ENCODE results near the gene ISG20L2. TPM values are rescaled to one million over a fixed set of nuclear protein-coding genes. Genes with fewer than 3 reads are reported as not detected.
A peak's percentile ranks its signal among the peaks of the same experiment; 100 is the strongest.

ISG20L2 gene
- total RNA-seq, 1 experiment from 2014 or later, result 9.6 TPM

GRCh38 chr1:156698995-156699394 is 29.6 kb downstream of the ISG20L2 start:
- DNase-seq (ENCODE audit: low read depth), result no peak
- in situ Hi-C loops (cut with HindIII; ENCODE audit: low pct_unique_long_range_greater_than_20kb, low sequenced_read_pairs), result no loop called here

GRCh38 chr1:156697481-156697880 is 31.1 kb downstream of the ISG20L2 start:
- DNase-seq (ENCODE audit: low read depth), result peak; percentile 57
- in situ Hi-C loops (cut with HindIII; ENCODE audit: low pct_unique_long_range_greater_than_20kb, low sequenced_read_pairs), result no loop called here

DNA sequence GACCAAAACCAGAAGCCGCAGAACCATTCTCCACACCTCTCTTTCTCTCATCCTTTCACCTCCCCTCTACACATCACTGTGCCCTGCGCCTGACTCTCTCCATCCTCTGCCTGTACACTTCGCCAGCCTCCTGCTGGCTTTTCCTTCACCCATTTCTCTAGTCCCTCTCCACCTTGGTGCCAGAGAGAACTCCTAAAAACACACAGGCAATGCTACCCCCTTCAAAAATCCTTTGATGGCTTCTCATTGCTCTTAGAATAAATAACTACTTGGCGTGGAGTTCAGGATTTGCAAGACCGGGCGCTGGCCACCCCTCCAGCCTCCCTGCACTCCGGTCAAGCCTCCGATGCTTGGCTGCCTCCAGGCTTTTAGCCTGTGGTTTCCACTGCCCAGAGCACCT is 31.8 kb downstream of the ISG20L2 start:
- DNase-seq (ENCODE audit: low read depth), result no peak
- in situ Hi-C loops (cut with HindIII; ENCODE audit: low pct_unique_long_range_greater_than_20kb, low sequenced_read_pairs), result no loop called here

DNA sequence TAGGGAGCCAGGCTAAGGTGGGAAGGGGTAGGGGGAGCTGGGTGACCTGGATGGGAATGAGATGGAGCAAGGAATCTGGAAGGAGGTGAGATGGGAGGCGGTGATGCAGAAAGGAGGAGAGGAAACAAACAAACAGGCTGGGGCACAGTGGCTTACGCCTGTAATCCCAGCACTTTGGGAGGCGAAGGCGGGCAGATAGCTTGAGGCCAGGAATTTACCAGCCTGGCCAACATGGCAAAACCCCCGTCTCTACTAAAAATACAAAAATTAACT is 33.9 kb downstream of the ISG20L2 start:
- in situ Hi-C loops (cut with HindIII; ENCODE audit: low pct_unique_long_range_greater_than_20kb, low sequenced_read_pairs), result no loop called here
- DNase-seq (ENCODE audit: low read depth), result no peak

DNA sequence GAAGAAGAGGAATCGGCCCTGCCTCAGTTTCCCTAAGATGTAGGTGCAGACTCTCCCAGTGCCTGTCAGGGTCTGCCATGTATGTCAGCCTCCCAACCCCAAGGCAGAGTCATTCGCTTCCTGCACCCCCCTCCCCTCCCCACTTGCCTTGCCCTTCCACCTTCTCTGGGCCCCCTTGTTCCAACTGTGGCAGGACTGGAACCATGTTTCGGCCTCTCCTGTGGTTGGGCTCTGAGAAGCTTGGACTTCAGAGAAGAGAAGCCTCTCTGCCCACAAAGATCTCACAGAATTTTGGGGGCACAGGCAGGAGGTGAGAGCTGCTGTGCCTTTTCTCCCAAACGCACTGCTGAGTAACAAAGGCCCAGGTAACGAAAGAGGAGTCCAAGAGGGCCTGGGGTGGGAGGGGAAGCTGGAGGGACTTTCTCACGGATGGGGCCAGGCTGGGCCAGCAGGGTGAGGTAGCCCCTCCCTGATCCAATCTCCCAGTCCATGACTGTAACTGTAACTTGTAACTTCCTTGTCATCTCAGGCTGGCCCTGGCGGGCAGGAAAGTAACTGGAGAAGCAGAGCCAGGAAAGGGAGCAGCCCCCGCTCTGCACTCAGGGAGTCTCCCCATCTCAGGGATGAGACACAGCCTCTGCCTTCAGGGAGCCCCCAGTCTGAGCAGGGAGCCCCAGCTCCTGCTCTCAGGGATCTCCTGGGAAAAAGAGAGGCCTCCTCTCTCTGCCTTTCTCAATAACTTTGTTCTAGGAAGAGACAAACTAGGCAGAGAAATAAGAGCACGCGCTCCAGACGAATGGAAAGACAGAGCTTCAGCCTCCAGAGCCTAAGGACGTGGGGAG is 34.5 kb downstream of the ISG20L2 start:
- in situ Hi-C loops (cut with HindIII; ENCODE audit: low pct_unique_long_range_greater_than_20kb, low sequenced_read_pairs), result no loop called here
- peak; percentile 45 for DNase-seq (ENCODE audit: low read depth)

- peak; percentile 41 for DNase-seq (ENCODE audit: low read depth)
- in situ Hi-C loops (cut with HindIII; ENCODE audit: low pct_unique_long_range_greater_than_20kb, low sequenced_read_pairs), result no loop called here
Observed at GRCh38 chr1:156692925-156693847, 35.4 kb downstream of the ISG20L2 start.

- in situ Hi-C loops (cut with HindIII; ENCODE audit: low pct_unique_long_range_greater_than_20kb, low sequenced_read_pairs), result no loop called here
- DNase-seq (ENCODE audit: low read depth), result no peak
Observed at GRCh38 chr1:156692441-156692924, 36.1 kb downstream of the ISG20L2 start.

DNA sequence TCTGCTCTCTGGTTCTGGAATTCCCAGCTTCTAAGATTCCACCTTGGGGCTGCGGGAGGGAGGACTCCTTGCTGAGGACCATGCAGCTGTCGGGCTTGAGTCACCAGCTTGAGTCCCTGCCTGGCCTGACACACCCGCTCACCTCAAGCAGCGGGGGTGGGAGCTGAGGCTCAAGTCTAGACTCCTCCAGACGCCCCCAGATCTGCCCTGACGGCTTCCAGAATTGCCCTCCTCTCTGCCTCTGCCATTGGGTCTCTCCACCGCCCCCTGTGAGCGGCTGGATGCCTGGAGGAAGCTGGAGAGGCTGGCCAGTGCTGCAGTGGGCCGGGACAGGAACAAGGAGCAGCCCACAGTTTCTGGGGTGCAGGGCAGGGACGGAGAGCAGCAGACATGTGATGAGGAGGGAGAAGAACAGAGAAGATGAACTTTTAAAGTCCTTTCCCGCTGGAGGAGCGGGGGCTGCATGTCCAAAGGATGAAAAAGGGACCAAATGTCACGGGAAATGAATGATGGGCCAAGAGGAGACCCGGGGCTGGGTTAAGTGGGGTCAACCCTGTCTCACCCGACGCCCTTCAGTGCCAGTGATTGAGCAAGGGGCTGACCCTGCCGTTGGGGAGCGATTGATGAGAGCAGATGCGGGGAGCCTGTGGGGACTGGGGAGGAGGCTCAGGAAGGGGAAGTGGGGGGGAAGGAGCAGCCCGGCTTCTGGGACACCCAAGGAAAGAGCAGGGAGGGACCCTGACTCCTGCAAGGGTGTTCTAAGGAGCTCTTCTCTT is 36.7 kb downstream of the ISG20L2 start:
- DNase-seq (ENCODE audit: low read depth), result peak; percentile 34
- in situ Hi-C loops (cut with HindIII; ENCODE audit: low pct_unique_long_range_greater_than_20kb, low sequenced_read_pairs), result no loop called here

GRCh38 chr1:156691191-156691590 is 37.4 kb downstream of the ISG20L2 start:
- in situ Hi-C loops (cut with HindIII; ENCODE audit: low pct_unique_long_range_greater_than_20kb, low sequenced_read_pairs), result no loop called here
- no peak for DNase-seq (ENCODE audit: low read depth)

DNA sequence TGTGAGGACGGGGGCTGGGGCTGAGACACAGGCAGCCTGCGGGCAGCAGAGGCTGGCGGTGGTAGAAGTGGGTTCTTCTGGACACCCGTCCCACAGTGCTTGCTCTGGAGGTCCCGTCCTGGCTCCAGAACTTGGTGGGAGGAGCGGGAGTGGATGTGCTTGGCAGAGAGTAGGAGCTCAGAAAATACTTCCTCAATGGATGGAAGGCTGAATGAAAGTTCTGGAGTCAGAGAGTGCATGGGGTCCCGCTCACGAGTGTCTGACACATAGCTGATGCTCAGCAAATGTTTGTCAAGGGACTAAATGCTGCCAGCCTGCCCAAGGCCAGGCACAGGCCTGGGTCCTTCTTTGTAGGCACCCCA is 37.9 kb downstream of the ISG20L2 start:
- in situ Hi-C loops (cut with HindIII; ENCODE audit: low pct_unique_long_range_greater_than_20kb, low sequenced_read_pairs), result no loop called here
- no peak for DNase-seq (ENCODE audit: low read depth)

DNA sequence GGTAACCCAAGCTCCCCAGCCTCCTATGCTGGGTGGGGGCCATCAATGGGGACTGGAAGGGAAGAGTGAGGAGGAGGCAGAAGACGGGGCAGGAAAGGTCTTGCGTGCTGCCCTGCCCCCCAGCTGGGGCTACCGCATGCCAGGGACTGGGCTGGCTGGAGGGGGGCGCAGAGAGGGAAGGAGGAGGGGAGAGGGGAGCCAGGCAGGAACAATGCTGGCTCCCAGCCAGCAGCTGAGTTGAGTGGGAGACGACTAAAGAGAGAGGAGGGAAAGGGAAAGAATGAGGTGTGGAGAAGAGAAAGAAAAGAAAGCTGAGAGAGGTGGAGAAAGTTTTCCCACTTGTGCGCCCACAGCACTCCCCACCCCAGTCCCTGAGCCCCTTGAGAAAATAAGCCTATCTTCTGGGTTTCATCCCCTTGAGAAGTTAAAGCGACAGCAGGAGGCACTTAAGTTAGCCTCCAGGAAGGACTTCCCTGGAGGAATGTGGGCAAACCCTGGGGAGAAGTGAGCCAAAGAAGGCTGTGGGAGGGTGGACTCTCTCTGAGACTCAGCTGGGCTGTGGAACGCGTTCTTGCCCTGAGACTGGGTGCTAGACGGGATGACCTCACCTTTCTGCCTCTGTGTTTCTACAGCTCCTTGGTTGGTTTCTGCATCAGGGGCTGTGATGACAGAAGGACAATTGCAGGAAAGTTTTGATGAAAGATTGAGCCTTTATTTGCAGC is 38.5 kb downstream of the ISG20L2 start:
- no peak for DNase-seq (ENCODE audit: low read depth)

DNA sequence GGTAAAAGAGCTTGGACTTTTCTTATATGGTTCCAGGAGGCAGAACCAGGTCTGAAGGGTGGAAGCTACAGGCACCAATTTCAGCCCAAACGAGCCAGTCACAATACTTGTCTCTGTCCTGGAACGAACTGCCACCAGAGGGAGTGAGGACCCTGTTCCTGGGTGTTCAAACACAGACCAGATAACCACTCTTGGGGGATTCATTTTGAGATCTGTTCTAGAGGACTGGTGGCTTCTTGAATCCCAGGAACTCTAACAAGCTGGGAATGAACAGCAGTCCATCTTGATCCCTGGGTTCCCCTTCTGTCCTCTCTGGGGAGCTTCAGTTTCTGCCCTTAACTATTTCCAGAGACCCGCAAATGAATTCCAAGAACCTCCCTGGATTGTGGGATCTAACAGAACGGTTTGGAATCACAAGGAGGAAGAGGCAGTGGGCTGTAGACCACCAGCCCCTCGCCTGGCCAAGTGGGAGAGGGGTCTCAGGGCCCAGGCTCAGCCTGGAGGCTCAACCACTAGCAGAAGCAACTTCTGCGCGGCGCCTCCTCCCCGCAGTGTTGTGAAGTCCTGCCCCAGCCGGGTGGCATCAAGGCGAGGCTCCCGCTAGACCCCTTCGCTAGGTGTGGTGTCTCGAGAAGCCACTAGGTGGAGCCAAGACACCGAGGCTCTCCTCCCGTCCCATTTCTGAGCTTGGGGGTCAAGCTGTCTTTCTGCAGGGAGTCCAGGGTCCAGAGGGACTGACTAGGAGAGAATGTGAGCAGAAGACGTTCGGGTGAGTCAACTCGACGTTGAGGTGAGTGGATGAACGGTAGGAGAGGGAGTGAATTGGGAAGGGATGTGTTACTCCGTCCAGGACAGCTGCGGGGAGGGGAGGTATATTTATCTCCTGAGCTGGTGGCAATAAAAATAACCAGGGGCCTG is 39.3 kb downstream of the ISG20L2 start:
- in situ Hi-C loops (cut with HindIII; ENCODE audit: low pct_unique_long_range_greater_than_20kb, low sequenced_read_pairs), result no loop called here
- peak; percentile 79 for DNase-seq (ENCODE audit: low read depth)

More for the DNA sequence above, 38.5 kb downstream of the ISG20L2 start:
- in situ Hi-C loops (cut with HindIII; ENCODE audit: low pct_unique_long_range_greater_than_20kb, low sequenced_read_pairs), result no loop called here

DNA sequence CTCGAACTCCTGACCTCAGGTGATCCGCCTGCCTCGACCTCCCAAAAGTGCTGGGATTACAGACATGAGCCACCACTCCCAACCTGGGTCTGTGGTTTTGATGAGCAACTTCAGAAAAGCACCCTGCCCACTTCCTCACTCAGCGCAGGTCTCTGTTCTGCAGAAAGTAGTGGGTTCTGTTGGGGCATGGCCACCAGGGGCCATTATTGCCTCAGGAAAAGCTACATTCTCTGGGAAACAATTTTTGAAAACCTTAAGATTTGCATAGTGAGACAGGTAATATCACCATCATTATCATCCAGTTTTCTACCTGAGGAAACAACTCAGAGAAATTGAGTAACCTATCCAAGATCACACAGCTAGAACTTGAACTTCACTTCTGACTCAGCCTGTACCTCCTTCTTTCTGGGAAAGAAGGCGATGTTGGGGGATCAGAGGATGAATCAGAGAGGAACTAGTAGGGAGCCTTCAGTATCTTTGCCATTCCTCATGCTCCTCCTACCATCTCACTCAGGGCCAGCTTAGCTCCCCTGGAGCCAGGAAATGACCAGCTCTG is 44.3 kb downstream of the ISG20L2 start:
- in situ Hi-C loops (cut with HindIII; ENCODE audit: low pct_unique_long_range_greater_than_20kb, low sequenced_read_pairs), result no loop called here
- no peak for DNase-seq (ENCODE audit: low read depth)

DNA sequence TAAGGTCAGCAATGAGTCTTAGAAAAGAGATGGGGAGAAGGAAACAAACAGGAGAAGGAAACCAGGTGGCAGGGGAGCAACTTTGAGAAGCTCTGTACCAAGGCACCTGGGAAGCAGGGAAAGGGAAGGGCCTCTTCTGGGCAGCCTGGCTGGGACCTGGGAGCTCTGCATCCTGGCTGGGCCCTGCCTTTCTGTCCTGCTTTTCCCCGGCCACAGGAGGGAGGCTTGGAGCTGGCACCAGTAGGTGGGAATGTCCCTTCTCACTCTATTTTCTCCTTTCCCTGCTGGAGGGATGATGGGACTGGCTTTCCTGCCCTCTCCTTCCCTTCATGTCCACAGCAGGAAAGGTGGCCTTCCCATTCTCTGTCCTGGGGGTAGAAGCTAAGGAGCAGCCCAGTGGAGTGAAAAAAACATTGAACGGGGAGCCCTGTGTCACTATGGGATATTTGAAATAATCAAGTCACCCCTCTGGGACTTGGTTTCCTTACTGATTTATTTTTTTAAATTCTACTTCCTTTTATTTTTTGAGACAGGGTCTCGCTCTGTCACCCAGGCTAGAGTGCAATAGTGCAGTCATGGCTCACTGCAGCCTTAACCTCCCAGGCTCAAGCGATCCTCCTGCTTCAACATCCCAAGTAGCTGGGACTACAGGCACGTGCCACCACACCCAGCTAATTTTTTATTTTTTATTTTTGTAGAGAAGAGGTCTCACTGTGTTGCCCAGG is 46.2 kb downstream of the ISG20L2 start:
- DNase-seq (ENCODE audit: low read depth), result no peak
- in situ Hi-C loops (cut with HindIII; ENCODE audit: low pct_unique_long_range_greater_than_20kb, low sequenced_read_pairs), result no loop called here

- DNase-seq (ENCODE audit: low read depth), result no peak
- in situ Hi-C loops (cut with HindIII; ENCODE audit: low pct_unique_long_range_greater_than_20kb, low sequenced_read_pairs), result no loop called here
Observed at GRCh38 chr1:156681196-156681960, 47.2 kb downstream of the ISG20L2 start.

- no peak for DNase-seq (ENCODE audit: low read depth)
- in situ Hi-C loops (cut with HindIII; ENCODE audit: low pct_unique_long_range_greater_than_20kb, low sequenced_read_pairs), result no loop called here
Observed at GRCh38 chr1:156680056-156680455, 48.5 kb downstream of the ISG20L2 start.
